GM19395 (cell line): ENCODE measurements around the gene RAB18.
"Not testable (repeated sequence)": the region's sequence is repeated elsewhere in the genome, so short reads cannot be mapped to it uniquely, and the experiment has no call there.

Experiments
- ATAC-seq: cut with Tn5 transposase; IDR thresholded peaks from one replicate; pipeline ENCODE4 v1.9.1; 2021; ENCODE audit warnings: mild to moderate bottlenecking, moderate library complexity; ENCODE audit not compliant: unreplicated experiment

RAB18 gene

GRCh38 chr10:27541796-27542729, 38.0 kb downstream of the RAB18 start:
- ATAC-seq = no peak

- no peak for ATAC-seq
These were observed 38.7 kb downstream of the RAB18 start for GRCh38 chr10:27542812-27543211.

- ATAC-seq = no peak
These were observed 42.9 kb downstream of the RAB18 start for GRCh38 chr10:27547047-27547446.

GRCh38 chr10:27547482-27547881, 43.4 kb downstream of the RAB18 start:
- ATAC-seq = no peak

- ATAC-seq = no peak
These were observed 46.7 kb downstream of the RAB18 start for GRCh38 chr10:27550823-27551222.

GRCh38 chr10:27558612-27559020, 54.5 kb downstream of the RAB18 start:
- no peak for ATAC-seq

- no peak for ATAC-seq
These were observed 57.2 kb downstream of the RAB18 start for GRCh38 chr10:27561334-27561733.

GRCh38 chr10:27564398-27564797, 60.3 kb downstream of the RAB18 start:
- ATAC-seq = no peak

GRCh38 chr10:27564880-27565279, 60.8 kb downstream of the RAB18 start:
- no peak for ATAC-seq

GRCh38 chr10:27568196-27569175, 64.4 kb downstream of the RAB18 start:
- ATAC-seq = no peak

GRCh38 chr10:27569946-27570345, 65.8 kb downstream of the RAB18 start:
- ATAC-seq = no peak

- not testable (repeated sequence) for ATAC-seq
These were observed 72.9 kb downstream of the RAB18 start for GRCh38 chr10:27577038-27577437.

- ATAC-seq = no peak
These were observed 74.2 kb downstream of the RAB18 start for GRCh38 chr10:27578316-27578715.

- no peak for ATAC-seq
These were observed 77.1 kb downstream of the RAB18 start for GRCh38 chr10:27581225-27581624.

- no peak for ATAC-seq
These were observed 80.2 kb downstream of the RAB18 start for GRCh38 chr10:27584302-27584701.
